Upper lobe of left lung (tissue), 6 donors: Measurements from ENCODE around the gene USP24. TPM values are rescaled to one million over a fixed set of nuclear protein-coding genes. Genes with fewer than 3 reads are reported as not detected.

Experiments used
- ATAC-seq, 2 donors: fragments of 200-7000 bp; cut with Tn5 transposase; one replicate each; pipeline ENCODE4 v1.9.1; 2022; ENCODE audit warnings: mild to moderate bottlenecking in 2 of 2, moderate library complexity in 2 of 2; ENCODE audit not compliant: low FRiP score in 2 of 2
- DNase-seq, 2 donors: peaks; one replicate each; pipeline ENCODE4 v3.0.0-alpha.2; 2019 to 2020
- H3K27ac ChIP-seq, 4 donors: fragments of 200-600 bp; sonication (generic); one replicate each; pipeline ENCODE4 v1.5.1; 2016 to 2019
- H3K27me3 ChIP-seq, 4 donors: fragments of 200-600 bp; sonication (generic); one replicate each; pipeline ENCODE4 v1.5.1; 2017 to 2019
- H3K36me3 ChIP-seq, 4 donors: fragments of 200-600 bp; sonication (generic); one replicate each; pipeline ENCODE4 v1.5.1; 2016 to 2019
- H3K4me1 ChIP-seq, 4 donors: fragments of 200-600 bp; sonication (generic); one replicate each; pipeline ENCODE4 v1.5.1; 2018 to 2019
- H3K4me3 ChIP-seq, 4 donors: fragments of 200-600 bp; sonication (generic); one replicate each; pipeline ENCODE4 v1.5.1; 2017 to 2019; ENCODE audit warnings: mild to moderate bottlenecking in 2 of 4, moderate library complexity in 1 of 4
- H3K9me3 ChIP-seq, 4 donors: fragments of 200-600 bp; sonication (generic); one replicate each; pipeline ENCODE4 v1.5.1; 2018 to 2019
- CTCF ChIP-seq, 6 experiments: fragments of 450-650 bp in 4 of 6; fragments of 200-600 bp in 2 of 6; sonication (generic) in 2 of 6; IDR thresholded peaks; one replicate each; pipeline ENCODE4 v1.5.1; 2016 to 2019; ENCODE audit warnings: antibody characterized with exemption in 6 of 6
- EP300 ChIP-seq, 4 donors: sonication (generic); formaldehyde crosslinking; IDR thresholded peaks; one replicate each; pipeline ENCODE4 v1.5.1; 2017; ENCODE audit warnings: antibody characterized with exemption in 4 of 4, control low read depth in 2 of 4
- POLR2A ChIP-seq, 4 donors: fragments of 450-650 bp; IDR thresholded peaks; one replicate each; pipeline ENCODE4 v1.5.1; 2016 to 2017; ENCODE audit warnings: antibody characterized with exemption in 4 of 4, mild to moderate bottlenecking in 2 of 4
- POLR2AphosphoS5 ChIP-seq, 2 donors: sonication (generic); formaldehyde crosslinking; IDR thresholded peaks; one replicate each; pipeline ENCODE4 v1.5.1; 2017; ENCODE audit warnings: antibody characterized with exemption in 2 of 2
- WGBS, 2 donors: methylation state at CpG; one replicate each; pipeline ENCODE4 v1.1.5; 2017 to 2018; 5-methylcytosine and 5-hydroxymethylcytosine counted together
- total RNA-seq, 6 donors: library from RNA; depleted of rRNA in 4 of 6; stranded (reverse); fragments of >200 nt in 4 of 6; gene quantifications; one replicate each; pipeline versions ENCODE4 v1.1.0 to v1.2.1, GENCODE V29; 2016 to 2021
- donor health status: DM: no; HTN: no; CAD: no; lungs with moderate emphysema.
- donor health status: DM: no; HTN: yes; CAD: no; lungs with severe emphysema.

USP24 gene
- total RNA-seq, 6 donors from 2014 or later, result 31.9 to 57.6 (median 41.9) TPM

DNA sequence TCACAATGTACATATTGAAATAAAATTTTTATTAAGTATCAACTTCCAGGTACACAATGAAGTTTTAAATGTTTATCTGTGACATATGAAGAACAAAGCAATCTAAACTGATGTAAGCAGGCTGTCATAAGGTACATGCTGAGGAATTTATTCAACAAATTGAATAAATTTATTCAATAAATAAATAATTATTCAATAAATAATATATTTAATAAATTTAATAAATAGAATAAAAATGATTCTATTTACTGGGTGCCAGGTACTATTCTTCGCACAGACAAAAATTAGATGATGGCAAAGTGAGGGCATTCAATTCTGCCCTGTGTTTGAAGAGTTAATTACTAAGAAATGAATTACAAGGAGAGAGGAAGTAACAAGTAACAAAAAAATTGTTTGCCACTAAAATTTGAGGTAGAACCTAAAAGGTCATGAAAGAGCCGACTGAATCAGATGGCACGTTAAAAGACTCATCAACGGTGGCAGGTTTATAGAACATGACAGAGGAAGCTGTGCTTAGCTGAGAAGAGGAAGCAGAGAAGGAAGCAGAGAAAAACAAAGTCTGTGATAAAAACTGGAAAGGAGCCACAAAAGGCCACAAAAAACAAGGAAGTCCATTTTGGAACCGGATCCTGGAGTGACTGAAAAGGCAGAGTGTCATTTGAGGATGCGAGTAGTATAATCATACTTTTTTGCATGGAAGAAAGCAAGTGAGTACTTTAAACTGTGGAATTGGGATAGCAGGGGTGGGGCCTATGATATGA lies 2.2 kb upstream of the USP24 start:
- H3K27me3 ChIP-seq, result no peaks in the 10 kb centered on the region
- WGBS, 2 donors, result 33 to 36% methylated on average over 6 of the region's 6 CpGs
- DNase-seq (no peak), ATAC-seq (peak in 1 of 2 donors; percentile 4)
- H3K36me3 ChIP-seq, result no peaks in the 10 kb centered on the region
- TF ChIP-seq POLR2AphosphoS5 (IDR thresholded peaks at IDR 0.05) (no peak), POLR2A (IDR thresholded peaks at IDR 0.05) (peak in 1 of 4 donors; percentile 16)
- no peaks in the 10 kb centered on the region for H3K9me3 ChIP-seq
- H3K27ac ChIP-seq, result peak overlapping the region in 2 of 4 donors; percentile 38 to 98
- H3K4me1 ChIP-seq, result peaks cover 20 to 46% (median 31%) of the 10 kb centered on the region in 4 donors
- H3K4me3 ChIP-seq, result no peak overlapping the region

DNA sequence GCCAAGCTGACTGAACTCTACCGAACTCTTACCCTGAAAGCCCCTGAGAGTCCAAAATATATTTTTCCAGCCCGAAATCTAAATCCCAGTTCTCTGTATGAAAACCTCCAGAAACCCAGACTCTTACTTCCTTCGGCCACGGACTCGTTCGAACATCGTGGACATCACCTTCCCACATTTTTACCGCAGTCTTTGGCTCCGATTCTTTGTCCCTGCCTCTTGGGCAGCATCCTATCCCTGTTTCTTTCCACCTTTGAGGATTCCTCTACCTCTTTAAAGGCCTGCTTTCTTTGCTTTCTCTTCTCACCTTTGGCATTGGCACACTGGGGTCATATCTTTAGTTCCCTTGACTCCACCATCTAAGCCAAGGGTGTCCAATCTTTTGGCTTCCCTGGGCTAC lies 932 bp upstream of the USP24 start:
- ATAC-seq (no peak), DNase-seq (no peak)
- 31 to 34% methylated on average over 9 of the region's 9 CpGs for WGBS, 2 donors
- H3K4me1 ChIP-seq, result peaks cover 33 to 59% (median 44%) of the 10 kb centered on the region in 4 donors
- no peaks in the 10 kb centered on the region for H3K9me3 ChIP-seq
- H3K27me3 ChIP-seq, result no peaks in the 10 kb centered on the region
- H3K27ac ChIP-seq, result peak overlapping the region; percentile 93 to 98 (median 96)
- TF ChIP-seq POLR2A (IDR thresholded peaks at IDR 0.05) (no peak), POLR2AphosphoS5 (IDR thresholded peaks at IDR 0.05) (no peak), CTCF (IDR thresholded peaks at IDR 0.05) (no peak), EP300 (IDR thresholded peaks at IDR 0.05) (no peak)
- H3K36me3 ChIP-seq, result no peaks in the 10 kb centered on the region
- peak overlapping the region; percentile 48 to 87 (median 77) for H3K4me3 ChIP-seq

DNA sequence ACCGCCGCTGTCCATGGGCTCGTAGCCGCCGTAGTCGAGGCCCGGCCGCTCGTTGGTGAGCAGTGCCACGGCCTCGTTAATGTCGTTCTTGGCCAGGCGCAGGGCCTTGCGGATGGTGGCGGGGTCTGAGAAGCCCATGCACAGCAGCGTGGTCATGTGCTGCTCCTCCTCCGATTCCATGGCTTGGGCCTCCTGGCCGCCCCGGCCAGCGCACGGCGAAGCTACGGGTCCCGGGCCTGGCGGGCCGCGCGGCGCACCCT lies 300 bp downstream of the USP24 start:
- DNase-seq (peak in 1 of 2 donors; percentile 33), ATAC-seq (peak in 1 of 2 donors; percentile 64)
- Histone ChIP-seq H3K4me1 (peaks cover 40 to 71% (median 54%) of the 10 kb centered on the region in 4 donors), H3K9me3 (no peaks in the 10 kb centered on the region), H3K27ac (peak overlapping the region; percentile 93 to 98 (median 96)), H3K4me3 (peak overlapping the region; percentile 48 to 87 (median 77)), H3K27me3 (no peaks in the 10 kb centered on the region), H3K36me3 (no peaks in the 10 kb centered on the region)
- TF ChIP-seq POLR2AphosphoS5 (IDR thresholded peaks at IDR 0.05) (no peak), CTCF (IDR thresholded peaks at IDR 0.05) (no peak), POLR2A (IDR thresholded peaks at IDR 0.05) (no peak), EP300 (IDR thresholded peaks at IDR 0.05) (no peak)
- 0% methylated on average over 24 of the region's 29 CpGs; no CpG with 5 or more reads in 1 of the 2 donors for WGBS, 2 donors

DNA sequence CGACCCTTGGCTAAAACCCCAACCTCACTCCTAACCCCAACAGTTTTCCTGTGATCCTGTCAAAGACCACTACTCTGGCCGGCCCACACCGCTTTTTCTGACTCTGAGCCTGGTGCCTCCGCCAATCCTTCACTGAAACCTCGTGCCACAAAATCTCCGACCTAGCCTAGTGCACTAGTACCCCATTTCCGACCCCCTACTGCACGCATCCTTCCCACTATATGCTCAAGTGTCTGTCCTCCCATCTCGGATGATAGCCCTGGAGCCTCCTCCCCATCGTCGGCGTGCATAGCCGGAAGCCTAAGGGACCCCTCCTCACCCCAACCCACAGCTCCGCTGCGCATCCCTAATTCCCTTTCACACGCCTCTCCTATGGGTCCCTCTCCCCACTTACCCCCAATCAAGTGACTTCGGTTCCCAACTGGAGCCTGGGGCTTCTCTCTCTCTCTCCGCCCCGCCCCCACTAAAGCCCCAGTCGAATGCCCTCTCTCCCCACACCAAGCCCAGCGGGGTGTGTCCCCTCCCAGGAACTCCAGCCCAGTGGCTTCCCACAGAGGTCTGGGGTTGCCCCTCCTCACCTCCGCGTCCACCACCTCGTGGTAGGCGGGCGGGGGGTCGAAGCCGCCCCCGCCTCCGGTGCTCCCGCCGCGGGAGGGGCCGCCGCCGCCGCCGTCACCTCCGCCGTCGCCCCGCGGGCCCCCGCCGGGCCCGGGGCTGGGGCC lies 791 bp downstream of the USP24 start:
- 5 to 6% methylated on average over 25 to 40 of the region's 46 CpGs for WGBS, 2 donors
- peaks cover 45 to 76% (median 58%) of the 10 kb centered on the region in 4 donors for H3K4me1 ChIP-seq

GRCh38 chr1:55213885-55214211 lies 1.3 kb downstream of the USP24 start:
- TF ChIP-seq POLR2AphosphoS5 (IDR thresholded peaks at IDR 0.05) (no peak), POLR2A (IDR thresholded peaks at IDR 0.05) (no peak), CTCF (IDR thresholded peaks at IDR 0.05) (no peak), EP300 (IDR thresholded peaks at IDR 0.05) (no peak)
- peak overlapping the region; percentile 93 to 98 (median 96) for H3K27ac ChIP-seq
- no peaks in the 10 kb centered on the region for H3K27me3 ChIP-seq
- no peaks in the 10 kb centered on the region for H3K36me3 ChIP-seq
- WGBS, 2 donors, result 15 to 25% methylated on average over 7 of the region's 7 CpGs
- H3K4me3 ChIP-seq, result peak overlapping the region; percentile 48 to 87 (median 77)
- DNase-seq, result no peak
- no peaks in the 10 kb centered on the region for H3K9me3 ChIP-seq
- H3K4me1 ChIP-seq, result peaks cover 48 to 81% (median 63%) of the 10 kb centered on the region in 4 donors
- no peak for ATAC-seq

More for the DNA sequence above, 791 bp downstream of the USP24 start:
- no peaks in the 10 kb centered on the region for H3K9me3 ChIP-seq
- TF ChIP-seq EP300 (IDR thresholded peaks at IDR 0.05), result no peak
- TF ChIP-seq POLR2A (IDR thresholded peaks at IDR 0.05), result no peak
- no peaks in the 10 kb centered on the region for H3K27me3 ChIP-seq
- DNase-seq (peak in 1 of 2 donors; percentile 62), ATAC-seq (peak; percentile 22 to 26)
- H3K36me3 ChIP-seq, result no peaks in the 10 kb centered on the region
- H3K27ac ChIP-seq, result peak overlapping the region; percentile 93 to 98 (median 96)
- peak overlapping the region; percentile 48 to 87 (median 77) for H3K4me3 ChIP-seq
